Activated CD8-positive, alpha-beta memory T cell treated with anti-CD3 and anti-CD28 coated beads, Interleukin-2, amount 50 U/mL, for 4 hours (primary cell): Measurements from ENCODE around the gene PAIP1.
A peak's percentile ranks its signal among the peaks of the same experiment; 100 is the strongest.
"Not testable (repeated sequence)": the region's sequence is repeated elsewhere in the genome, so short reads cannot be mapped to it uniquely, and the experiment has no call there.

Experiments used
- DNase-seq: peaks from one replicate; pipeline ENCODE4 v3.0.0-alpha.2; 2020

The PAIP1 gene

DNA sequence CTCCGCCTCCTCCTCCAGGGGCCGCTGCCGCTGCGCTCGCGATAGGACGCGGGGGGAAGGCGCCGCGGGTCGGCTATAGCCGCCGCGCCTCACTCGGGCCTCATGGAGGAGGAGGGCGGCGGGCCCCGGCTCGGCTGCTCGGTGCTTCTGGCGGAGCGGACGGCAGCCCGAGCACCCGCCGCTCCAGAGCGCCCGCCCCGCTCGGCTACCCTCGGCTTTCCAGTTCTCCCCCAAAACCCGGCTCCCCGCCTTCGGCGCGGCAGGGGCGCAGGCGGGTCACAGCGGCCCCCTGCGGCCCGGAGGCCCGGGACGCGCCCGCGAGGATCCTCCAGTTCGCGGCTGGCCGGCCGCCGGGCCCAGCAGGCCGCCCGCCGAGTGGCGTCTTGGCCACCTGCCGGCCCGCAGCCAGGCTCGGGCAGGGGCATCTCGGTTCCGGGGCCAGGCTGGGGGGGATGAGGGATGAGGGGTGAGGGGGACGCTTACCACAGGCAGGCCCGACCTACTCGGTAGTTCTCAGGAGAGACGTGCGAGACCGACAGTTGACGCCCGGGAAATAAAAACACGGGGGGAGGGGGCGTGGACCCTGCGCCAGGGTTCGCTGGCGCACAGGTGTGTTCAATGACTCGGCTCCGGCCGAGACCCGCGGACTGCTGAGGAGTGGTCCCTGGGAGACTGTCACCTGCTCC, at the start of gene PAIP1:
Gene PAIP1 (minus strand): TSS at position 221 of the 686 bp plus-strand sequence. CDS start 231 bp downstream, outside the sequence.
- peak; percentile 80 for DNase-seq

GRCh38 chr5:43606351-43606750, 49.5 kb upstream of the PAIP1 start:
- DNase-seq: no peak

- DNase-seq: no peak
These were observed 47.8 kb upstream of the PAIP1 start for GRCh38 chr5:43604699-43605098.

GRCh38 chr5:43603344-43604217, 46.7 kb upstream of the PAIP1 start:
- peak; percentile 60 for DNase-seq

GRCh38 chr5:43602461-43603343, 45.8 kb upstream of the PAIP1 start, which contains the start of gene NNT:
Gene NNT, plus strand, starts transcription at chr5:43603180. Its CDS starts 6,016 bp downstream, at chr5:43609196.
- peak; percentile 79 for DNase-seq

DNA sequence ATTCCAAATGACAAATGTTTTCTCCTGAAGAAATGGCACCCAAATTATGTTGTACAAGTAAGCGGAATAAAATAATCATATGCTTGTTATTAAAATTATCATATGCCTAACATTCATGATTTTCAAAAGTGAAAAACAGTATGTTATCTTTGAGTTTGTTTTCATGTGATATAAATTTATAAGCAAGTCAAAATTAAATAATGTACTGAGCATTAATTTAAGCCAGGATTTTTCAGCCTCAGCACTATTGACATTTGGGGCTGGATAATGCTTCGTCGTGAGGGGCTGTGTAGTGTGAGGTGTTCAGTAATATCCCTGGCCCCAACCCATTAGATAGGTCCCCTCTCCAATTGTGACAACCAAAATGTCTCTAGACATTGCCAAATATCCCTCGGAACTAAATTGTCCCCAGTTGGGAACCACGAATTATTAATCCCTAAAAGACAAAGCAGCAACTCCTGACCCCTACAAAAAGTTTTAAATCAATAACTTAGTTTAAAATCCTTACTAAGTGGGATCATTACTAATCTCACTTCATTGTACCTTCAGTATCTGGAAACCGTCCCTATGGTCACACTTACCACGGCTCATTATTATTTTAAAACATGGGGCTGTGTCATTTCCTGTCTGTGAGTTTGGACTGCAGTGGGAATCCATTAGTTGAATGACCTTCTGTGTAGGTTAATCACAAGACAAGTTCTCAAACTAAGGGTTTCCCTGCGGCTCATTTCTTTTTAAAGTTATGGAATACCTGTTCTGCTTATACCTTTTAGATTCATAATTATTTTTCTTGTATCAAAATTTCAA, 44.8 kb upstream of the PAIP1 start:
- no peak for DNase-seq

DNA sequence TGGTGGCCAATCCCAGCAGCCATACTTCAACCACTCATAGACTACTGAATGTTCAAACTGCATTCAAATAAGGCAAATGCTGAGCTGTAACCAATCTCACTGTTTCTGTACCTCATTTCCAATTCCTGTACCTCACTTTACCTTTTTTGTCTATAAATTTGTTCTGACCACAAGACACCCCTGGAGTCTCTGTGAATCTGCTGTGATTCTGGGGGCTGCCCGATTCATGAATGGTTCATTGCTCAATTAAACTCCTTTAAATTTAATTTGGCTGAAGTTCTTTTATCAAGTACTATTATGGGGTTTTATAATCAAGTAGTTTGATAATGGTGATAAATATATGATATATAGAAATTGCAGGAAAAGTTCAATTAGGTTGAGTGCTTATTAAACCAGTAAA, 42.0 kb upstream of the PAIP1 start:
- not testable (repeated sequence) for DNase-seq

- DNase-seq: no peak
These were observed 35.5 kb upstream of the PAIP1 start for GRCh38 chr5:43592363-43592762.

DNA sequence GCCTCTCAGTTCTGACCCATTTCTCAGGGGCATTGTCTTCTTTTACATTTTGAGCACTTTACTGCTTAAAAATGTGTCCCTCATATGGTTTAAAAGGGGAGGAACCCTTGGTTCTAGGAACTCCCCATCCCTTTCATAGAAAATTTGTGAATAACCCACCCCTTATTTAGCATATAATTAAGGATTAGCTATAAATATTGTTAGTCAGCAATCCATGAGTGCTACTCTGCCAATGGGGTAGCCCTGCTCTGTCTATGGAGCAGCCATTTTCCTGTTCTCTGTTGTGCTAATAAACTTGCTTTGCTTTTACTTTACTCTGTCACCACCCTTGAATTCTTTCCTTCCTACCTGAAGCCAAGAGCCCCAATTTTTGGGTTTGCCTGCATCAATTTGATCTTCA, 33.8 kb upstream of the PAIP1 start:
- no peak for DNase-seq

DNA sequence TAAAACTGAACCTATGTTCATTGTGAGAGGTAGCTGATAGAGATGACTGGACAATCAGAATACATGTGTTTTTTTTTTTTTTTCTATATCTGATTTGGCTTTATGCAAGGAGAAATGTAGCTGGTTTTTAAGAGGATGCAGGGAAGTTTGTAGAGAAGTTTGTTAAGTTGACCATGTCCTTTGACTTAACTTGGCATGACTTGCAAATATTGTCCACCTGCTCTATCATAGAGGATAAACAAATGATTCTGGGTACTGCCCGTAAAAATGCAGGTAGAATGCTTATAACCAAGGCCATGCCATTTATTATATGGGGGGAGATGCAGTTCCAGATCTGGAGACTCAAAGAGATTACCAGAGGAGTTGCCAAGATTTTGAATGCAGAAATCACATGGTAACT, 32.4 kb upstream of the PAIP1 start:
- DNase-seq: no peak

DNA sequence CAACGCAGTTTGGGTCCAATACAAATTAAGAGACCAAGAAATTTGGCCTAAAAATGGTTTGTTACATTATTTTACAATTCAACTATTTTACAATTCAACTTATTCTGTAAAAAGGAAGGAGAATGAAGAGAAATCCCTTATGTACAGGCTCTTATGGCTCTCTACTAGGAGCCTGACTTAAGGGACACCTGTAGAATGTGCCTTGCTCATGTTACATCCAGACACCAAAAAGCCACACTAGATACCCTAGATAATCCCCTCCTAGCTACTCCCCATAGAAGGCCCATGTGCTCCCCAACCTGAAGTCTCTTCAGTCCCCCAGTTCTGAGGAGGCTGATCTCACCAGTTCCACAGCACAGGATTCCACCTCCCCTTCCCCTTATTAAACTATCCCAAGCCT, 32.0 kb upstream of the PAIP1 start:
- DNase-seq: no peak

DNA sequence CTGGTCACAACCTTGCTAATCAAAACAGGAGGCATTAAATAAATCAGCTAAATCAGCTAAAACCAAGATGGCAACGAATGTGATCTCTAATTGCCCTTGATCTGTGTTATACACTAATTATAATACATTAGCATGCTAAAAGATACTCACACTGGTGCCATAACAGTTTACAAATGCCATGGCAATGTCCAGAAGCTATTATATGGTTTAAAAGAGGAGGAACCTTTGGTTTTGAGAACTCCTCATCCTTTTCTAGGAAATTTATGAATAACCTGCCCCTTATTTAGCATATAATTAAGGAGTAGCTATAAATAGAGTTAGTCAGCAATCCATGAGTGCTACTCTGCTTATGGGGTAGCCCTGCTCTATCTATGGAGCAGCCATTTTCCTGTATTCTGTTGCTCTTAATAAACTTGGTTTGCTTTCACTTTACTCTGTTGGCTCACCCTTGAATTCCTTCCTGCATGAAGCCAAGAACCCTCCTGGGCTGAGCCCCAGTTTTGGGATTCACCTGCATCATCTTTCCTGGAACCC, 27.4 kb upstream of the PAIP1 start:
- no peak for DNase-seq

DNA sequence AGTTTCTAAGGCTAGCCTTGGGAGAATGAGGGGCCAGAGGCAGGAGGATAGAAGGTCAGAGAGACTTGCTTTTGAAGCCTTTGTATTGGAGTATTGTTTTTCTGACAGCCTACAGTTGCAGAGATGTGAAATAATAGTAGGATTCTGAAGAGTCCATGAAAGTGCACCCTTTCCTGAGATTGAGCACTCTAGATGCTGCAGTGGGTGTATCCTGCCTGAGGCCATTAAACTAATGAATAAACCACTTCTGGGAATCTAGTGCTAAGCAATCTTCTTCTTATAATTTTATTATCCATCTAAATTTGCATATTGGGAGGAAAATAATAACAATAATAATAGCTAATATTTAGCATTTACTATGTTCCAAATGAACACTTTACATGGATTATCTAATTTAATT, 26.8 kb upstream of the PAIP1 start:
- DNase-seq: no peak

DNA sequence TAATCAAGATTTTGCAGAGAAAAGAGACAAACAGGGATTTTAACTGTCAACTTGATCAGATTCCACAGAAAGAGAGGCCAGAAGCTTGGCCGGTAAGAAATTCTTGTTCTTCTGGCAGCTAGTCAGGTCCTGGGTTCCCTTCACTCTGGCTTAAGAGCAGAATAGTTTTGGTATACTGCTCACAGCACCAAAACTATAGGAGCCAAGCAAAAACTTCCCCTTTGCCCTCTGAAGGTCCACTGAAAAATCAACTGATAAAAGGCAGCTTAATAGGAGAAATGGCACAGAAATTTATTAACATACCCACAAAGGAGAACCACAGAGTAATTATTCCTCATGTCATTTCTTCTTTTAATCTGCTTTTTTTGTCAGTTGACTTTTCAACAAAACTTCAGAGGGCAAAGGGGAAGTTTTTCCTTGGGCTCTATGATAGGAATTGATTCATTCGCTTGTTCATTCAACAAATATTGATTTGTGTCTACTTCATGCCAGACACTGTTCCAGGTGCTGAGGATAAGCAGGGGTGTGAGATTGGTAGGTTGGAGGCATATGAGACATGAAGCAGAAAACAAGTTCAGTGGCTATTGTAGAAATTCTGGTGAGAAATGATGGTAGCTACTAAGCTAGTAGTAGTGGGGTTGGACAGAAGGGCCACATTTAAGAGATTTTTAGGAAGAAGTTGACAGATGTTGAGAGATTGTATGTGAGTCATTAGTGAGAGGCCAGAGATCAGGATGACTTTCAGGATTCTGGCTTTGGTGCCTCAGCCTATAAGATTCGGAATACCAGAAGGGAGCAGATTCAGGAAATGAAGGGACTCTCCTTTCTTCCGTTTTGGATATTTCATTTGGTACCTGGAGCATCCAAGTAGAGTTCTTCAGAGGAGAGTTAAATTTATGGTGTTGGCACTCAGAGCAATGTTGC, 25.5 kb upstream of the PAIP1 start:
- DNase-seq: no peak

DNA sequence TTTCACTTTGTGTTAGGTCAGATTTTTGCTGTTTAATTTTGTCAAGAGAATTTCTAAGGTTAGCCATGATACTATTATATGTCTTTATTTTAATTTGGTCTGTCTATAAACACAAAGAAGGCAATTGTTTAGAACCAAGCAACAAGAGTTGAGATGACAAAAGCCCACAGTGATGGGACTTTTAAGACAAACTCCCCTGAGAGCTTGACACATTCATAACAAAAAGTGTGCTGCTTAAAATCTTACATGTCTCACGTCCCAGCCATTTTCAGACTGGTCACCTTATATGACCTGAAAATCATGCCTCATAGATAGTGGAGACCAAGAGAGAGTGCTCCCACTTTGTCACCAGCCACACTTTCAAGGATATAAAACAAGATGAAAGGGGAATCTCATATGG, 24.5 kb upstream of the PAIP1 start:
- DNase-seq: no peak

- DNase-seq: not testable (repeated sequence)
These were observed 23.7 kb upstream of the PAIP1 start for GRCh38 chr5:43580402-43581210.

- DNase-seq: no peak
These were observed 16.2 kb upstream of the PAIP1 start for GRCh38 chr5:43573058-43573457.

DNA sequence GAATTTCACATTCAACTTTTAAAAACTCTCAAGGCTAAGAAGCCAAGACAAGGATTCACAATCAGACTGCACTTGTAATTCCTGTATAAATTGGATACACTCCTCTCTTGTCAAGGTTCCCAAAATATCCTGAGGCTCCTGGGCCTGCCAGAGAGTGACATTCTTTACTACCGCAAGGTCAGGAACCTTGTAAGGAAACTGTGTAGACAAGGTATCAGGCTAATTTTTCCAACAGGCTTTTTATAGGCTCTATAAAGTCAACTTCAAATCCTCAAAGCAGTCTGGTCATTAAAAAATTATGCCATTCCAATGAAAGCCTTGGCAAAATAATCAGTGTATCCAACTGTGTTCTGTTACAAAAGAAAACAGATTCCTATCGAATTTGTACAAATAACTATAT, 15.5 kb upstream of the PAIP1 start:
- DNase-seq: no peak

DNA sequence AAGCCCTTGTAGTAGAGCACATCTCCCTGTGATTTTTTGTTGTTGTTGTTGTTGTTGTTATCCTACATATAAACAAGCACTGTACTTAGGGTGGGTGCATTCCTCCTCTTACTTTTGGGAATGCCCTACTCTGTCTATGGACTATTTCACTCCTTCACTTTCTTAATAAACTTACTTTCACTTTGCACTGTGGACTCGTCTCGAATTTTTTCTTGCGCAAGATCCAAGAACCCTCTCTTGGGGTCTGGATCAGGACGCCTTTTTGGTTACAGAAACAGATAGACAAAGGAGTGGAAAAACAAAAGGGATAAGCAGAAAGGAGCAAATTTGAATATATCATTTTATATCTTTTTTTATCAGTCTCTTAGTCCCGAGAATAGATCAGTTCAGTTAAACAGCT, 14.4 kb upstream of the PAIP1 start:
- no peak for DNase-seq
